A549 (cell line): ENCODE measurements around the gene FOXK1. TPM values are rescaled to one million over a fixed set of nuclear protein-coding genes. Genes with fewer than 3 reads are reported as not detected.

Experiments used
- CBX2 ChIP-seq: fragments of 200-600 bp; sonication (generic); IDR thresholded peaks from 2 replicates; pipeline ENCODE4 v1.6.1; 2016; ENCODE audit warnings: low read depth, mild to moderate bottlenecking, borderline replicate concordance
- CHD2 ChIP-seq: fragments of 150-350 bp; IDR thresholded peaks from 2 replicates; pipeline ENCODE4 v1.6.1; 2014; ENCODE audit warnings: low read length; ENCODE audit not compliant: partially characterized antibody
- CTCF ChIP-seq: fragments of >200 bp; sonication (Bioruptor Twin); formaldehyde crosslinking; IDR thresholded peaks from 3 replicates; pipeline ENCODE4 v1.5.1; 2016
- EHF ChIP-seq: fragments of 250-450 bp; sonication (Bioruptor Pico); IDR thresholded peaks from 2 replicates; pipeline ENCODE4 v1.5.0; 2020; ENCODE audit warnings: mild to moderate bottlenecking
- EP300 ChIP-seq, 2 experiments: fragments of >200 bp; sonication (Bioruptor Twin); formaldehyde crosslinking; IDR thresholded peaks; 2 replicates in 1 of 2; 3 replicates in 1 of 2; pipeline ENCODE4 v1.6.1; 2016 to 2017
- ESRRA ChIP-seq: fragments of 150-350 bp; IDR thresholded peaks from 2 replicates; pipeline ENCODE4 v1.6.1; 2014; ENCODE audit warnings: mild to moderate bottlenecking, low read length, borderline replicate concordance
- FOSL2 ChIP-seq, 2 experiments: fragments of 450-650 bp in 1 of 2; fragments of >200 bp in 1 of 2; sonication (Bioruptor Twin) in 1 of 2; formaldehyde crosslinking; IDR thresholded peaks; 2 replicates each; pipeline versions ENCODE4 v1.5.0 to v1.6.1; 2016 to 2020; ENCODE audit warnings: mild to moderate bottlenecking in 1 of 2, moderate library complexity in 1 of 2
- HDAC2 ChIP-seq: fragments of 200-600 bp; sonication (generic); IDR thresholded peaks from 2 replicates; pipeline ENCODE4 v1.6.1; 2016
- HOXB13 ChIP-seq: fragments of 250-450 bp; sonication (Bioruptor Pico); IDR thresholded peaks from 2 replicates; pipeline ENCODE4 v1.5.0; 2020; ENCODE audit warnings: low read depth, mild to moderate bottlenecking, moderate library complexity
- HOXB5 ChIP-seq: fragments of 250-450 bp; sonication (Bioruptor Pico); IDR thresholded peaks from 2 replicates; pipeline ENCODE4 v1.5.0; 2020; ENCODE audit warnings: mild to moderate bottlenecking, moderate library complexity
- MAFK ChIP-seq: fragments of 450-650 bp; IDR thresholded peaks from 2 replicates; pipeline ENCODE4 v1.6.1; 2014; ENCODE audit not compliant: partially characterized antibody
- MAZ ChIP-seq: fragments of 150-350 bp; IDR thresholded peaks from 2 replicates; pipeline ENCODE4 v1.6.1; 2014; ENCODE audit warnings: antibody characterized with exemption, low read depth, low read length, borderline replicate concordance
- NFE2L2 ChIP-seq: fragments of 150-350 bp; conservative IDR thresholded peaks from 2 replicates; pipeline ENCODE4 v1.6.1; 2014; ENCODE audit warnings: low read length
- NR3C1 ChIP-seq: fragments of >200 bp; sonication (Bioruptor Twin); formaldehyde crosslinking; IDR thresholded peaks from 3 replicates; pipeline ENCODE4 v1.6.1; 2017
- PHF8 ChIP-seq: fragments of 200-600 bp; sonication (generic); IDR thresholded peaks from 2 replicates; pipeline ENCODE4 v1.6.1; 2016; ENCODE audit warnings: low read depth, mild to moderate bottlenecking, antibody characterized with exemption, moderate library complexity, borderline replicate concordance
- POLR2A ChIP-seq: IDR thresholded peaks from 2 replicates; pipeline ENCODE4 v1.6.1; 2012; ENCODE audit warnings: mild to moderate bottlenecking, low read length
- RFX5 ChIP-seq: fragments of 450-650 bp; IDR thresholded peaks from 2 replicates; pipeline ENCODE4 v1.7.1; 2014; ENCODE audit warnings: antibody characterized with exemption, mild to moderate bottlenecking, moderate library complexity
- RNF2 ChIP-seq: fragments of 200-600 bp; sonication (generic); IDR thresholded peaks from 2 replicates; pipeline ENCODE4 v1.6.1; 2016; ENCODE audit warnings: low read depth, mild to moderate bottlenecking, antibody characterized with exemption, moderate library complexity, borderline replicate concordance
- SMC3 ChIP-seq: fragments of >200 bp; sonication (Bioruptor Twin); formaldehyde crosslinking; IDR thresholded peaks from 3 replicates; pipeline ENCODE4 v1.6.1; 2018; ENCODE audit warnings: inconsistent platforms
- SREBF2 ChIP-seq: fragments of 450-650 bp; IDR thresholded peaks from 2 replicates; pipeline ENCODE4 v1.6.1; 2014; ENCODE audit warnings: mild to moderate bottlenecking, moderate library complexity
- ZFP36 ChIP-seq: fragments of 450-650 bp; IDR thresholded peaks from 2 replicates; pipeline ENCODE4 v1.6.1; 2014; ENCODE audit warnings: borderline replicate concordance; ENCODE audit not compliant: partially characterized antibody
- ZNF302 ChIP-seq: fragments of 250-450 bp; sonication (Bioruptor Pico); IDR thresholded peaks from 2 replicates; pipeline ENCODE4 v1.9.0; 2021; ENCODE audit warnings: inconsistent platforms, mild to moderate bottlenecking, moderate library complexity
- polyA plus RNA-seq, 4 experiments: library from polyadenylated mRNA; depleted of rRNA in 3 of 4; stranded (reverse); fragments of >200 nt; fragmentation: RNase III in 1 of 4; extraction: RNeasy Plus Mini Kit Qiagen cat#74134 plus additional on column Dnase treatment in 1 of 4; gene quantifications; 2 replicates in 3 of 4; 3 replicates in 1 of 4; pipeline ENCODE4 v1.2.3, GENCODE V29; 2011 to 2017
- TF ChIP-seq, protein P1 (sequence below): fragments of >200 bp; sonication (Bioruptor Twin); formaldehyde crosslinking; IDR thresholded peaks from 2 replicates; pipeline ENCODE4 v1.6.1; 2016
- TF ChIP-seq, protein P2 (sequence below): fragments of 200-600 bp; sonication (generic); IDR thresholded peaks from 2 replicates; pipeline ENCODE4 v1.6.1; 2016; ENCODE audit warnings: antibody characterized with exemption, mild to moderate bottlenecking, moderate library complexity

The FOXK1 gene
- polyA plus RNA-seq, 2 of the 4 experiments (the other 2 are of a cell fraction), result 6.8 to 10.9 TPM

DNA sequence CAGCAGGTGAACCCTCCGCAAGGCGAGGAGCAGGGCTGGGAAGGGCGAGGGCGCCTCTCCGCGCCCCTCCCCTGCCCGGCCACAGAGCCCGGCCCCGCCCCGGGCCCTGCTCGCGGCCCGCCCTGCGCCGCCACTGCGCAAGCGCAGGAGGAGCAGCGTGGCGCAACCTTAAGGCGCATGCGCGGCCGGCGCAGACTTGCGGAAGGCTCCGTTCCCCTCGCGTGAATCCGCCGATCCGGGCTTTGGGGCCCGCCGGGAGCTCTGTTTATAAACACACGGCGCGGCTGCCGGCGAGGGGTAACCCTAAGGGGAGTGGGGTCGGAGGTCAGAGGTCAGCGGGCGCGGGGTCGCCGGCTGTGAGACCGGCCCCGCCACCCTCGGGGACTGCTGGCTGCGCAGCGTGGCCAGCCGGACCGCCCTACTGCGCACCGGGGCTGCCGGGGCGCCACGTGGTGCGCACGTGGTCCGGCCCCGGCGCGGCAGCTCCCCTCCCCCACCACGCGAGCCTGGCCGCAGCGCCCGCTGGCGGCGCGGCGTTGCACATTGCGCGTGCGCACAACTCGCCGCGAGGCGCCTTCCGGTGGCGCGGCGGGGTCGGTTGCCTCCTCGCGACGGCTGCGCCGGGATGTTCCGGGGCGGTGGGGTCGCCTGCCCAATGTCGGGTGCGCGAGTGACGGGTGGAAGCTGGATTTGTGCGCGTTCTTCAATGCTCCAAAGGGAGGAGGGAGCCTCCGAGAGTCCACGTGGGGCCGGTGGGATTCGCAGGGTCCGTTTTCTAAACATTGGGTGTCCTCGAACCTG, 40.2 kb upstream of the FOXK1 start (continued):
- no peak for TF ChIP-seq CHD2
- TF ChIP-seq FOSL2 (IDR thresholded peaks at IDR 0.05), result no peak
- peak; percentile 14; the same call in 1 of the 2 replicates for TF ChIP-seq FOSL2 (CRISPR knock-in tag; IDR thresholded peaks at IDR 0.05)
- TF ChIP-seq ZNF302 (CRISPR knock-in tag), result no peak
- no peak for TF ChIP-seq RNF2
- TF ChIP-seq POLR2A, result peak; percentile 96
- TF ChIP-seq HOXB13 (CRISPR knock-in tag), result peak; percentile 95
- TF ChIP-seq, protein P1, sequence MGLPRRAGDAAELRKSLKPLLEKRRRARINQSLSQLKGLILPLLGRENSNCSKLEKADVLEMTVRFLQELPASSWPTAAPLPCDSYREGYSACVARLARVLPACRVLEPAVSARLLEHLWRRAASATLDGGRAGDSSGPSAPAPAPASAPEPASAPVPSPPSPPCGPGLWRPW, result no peak
- TF ChIP-seq HDAC2, result no peak
- 0 out of 2 replicates have a peak, but pooled peaks have one; percentile 1 for TF ChIP-seq NFE2L2
- peak; percentile 75; the same call in 1 of the 2 replicates for TF ChIP-seq EHF
- peak; percentile 93 for TF ChIP-seq HOXB5
- peak; percentile 74; the same call in 2 of the 3 replicates for TF ChIP-seq SMC3
- TF ChIP-seq CBX2, result no peak
- TF ChIP-seq CTCF, result peak; percentile 65
- TF ChIP-seq ESRRA, result no peak
- TF ChIP-seq, protein P2, sequence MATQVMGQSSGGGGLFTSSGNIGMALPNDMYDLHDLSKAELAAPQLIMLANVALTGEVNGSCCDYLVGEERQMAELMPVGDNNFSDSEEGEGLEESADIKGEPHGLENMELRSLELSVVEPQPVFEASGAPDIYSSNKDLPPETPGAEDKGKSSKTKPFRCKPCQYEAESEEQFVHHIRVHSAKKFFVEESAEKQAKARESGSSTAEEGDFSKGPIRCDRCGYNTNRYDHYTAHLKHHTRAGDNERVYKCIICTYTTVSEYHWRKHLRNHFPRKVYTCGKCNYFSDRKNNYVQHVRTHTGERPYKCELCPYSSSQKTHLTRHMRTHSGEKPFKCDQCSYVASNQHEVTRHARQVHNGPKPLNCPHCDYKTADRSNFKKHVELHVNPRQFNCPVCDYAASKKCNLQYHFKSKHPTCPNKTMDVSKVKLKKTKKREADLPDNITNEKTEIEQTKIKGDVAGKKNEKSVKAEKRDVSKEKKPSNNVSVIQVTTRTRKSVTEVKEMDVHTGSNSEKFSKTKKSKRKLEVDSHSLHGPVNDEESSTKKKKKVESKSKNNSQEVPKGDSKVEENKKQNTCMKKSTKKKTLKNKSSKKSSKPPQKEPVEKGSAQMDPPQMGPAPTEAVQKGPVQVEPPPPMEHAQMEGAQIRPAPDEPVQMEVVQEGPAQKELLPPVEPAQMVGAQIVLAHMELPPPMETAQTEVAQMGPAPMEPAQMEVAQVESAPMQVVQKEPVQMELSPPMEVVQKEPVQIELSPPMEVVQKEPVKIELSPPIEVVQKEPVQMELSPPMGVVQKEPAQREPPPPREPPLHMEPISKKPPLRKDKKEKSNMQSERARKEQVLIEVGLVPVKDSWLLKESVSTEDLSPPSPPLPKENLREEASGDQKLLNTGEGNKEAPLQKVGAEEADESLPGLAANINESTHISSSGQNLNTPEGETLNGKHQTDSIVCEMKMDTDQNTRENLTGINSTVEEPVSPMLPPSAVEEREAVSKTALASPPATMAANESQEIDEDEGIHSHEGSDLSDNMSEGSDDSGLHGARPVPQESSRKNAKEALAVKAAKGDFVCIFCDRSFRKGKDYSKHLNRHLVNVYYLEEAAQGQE, result 0 out of 2 replicates have a peak, but pooled peaks have one; percentile 36
- no peak for TF ChIP-seq SREBF2
- peak; percentile 89; the same call in 1 of the 2 replicates for TF ChIP-seq PHF8
- TF ChIP-seq RFX5, result peak; percentile 50
- no peak for TF ChIP-seq ZFP36
- no peak for TF ChIP-seq MAFK
- TF ChIP-seq NR3C1, result no peak
- no peak; the same call in 1 of the 2 replicates for TF ChIP-seq MAZ
- peak in 1 of 2 experiments; percentile 29; a peak in 1 of 5 replicates for TF ChIP-seq EP300 (IDR thresholded peaks at IDR 0.05)
